ENCODE data around the gene POLR2F.

POLR2F gene

GRCh38 chr22:37982151-37982785 is 28.8 kb downstream of the POLR2F start:
- no peaks in the 10 kb centered on the region for H3K9me3 ChIP-seq
- no peaks in the 10 kb centered on the region for H3K27me3 ChIP-seq
- no peaks in the 10 kb centered on the region for H3K4me1 ChIP-seq (ENCODE audit: control insufficient read depth in 1 of 2, insufficient read depth in 1 of 2, low read depth in 1 of 2, low read length in 1 of 2)
- H3K4me3 ChIP-seq (ENCODE audit: low read depth in 1 of 2, low read length in 1 of 2): no peak overlapping the region
- TF ChIP-seq CTCF (IDR thresholded peaks at IDR 0.05): no peak
- no peaks in the 10 kb centered on the region for H3K36me3 ChIP-seq
- no peak overlapping the region for H3K27ac ChIP-seq

- no peaks in the 10 kb centered on the region for H3K9me3 ChIP-seq
- no peaks in the 10 kb centered on the region for H3K4me1 ChIP-seq (ENCODE audit: control insufficient read depth in 1 of 2, insufficient read depth in 1 of 2, low read depth in 1 of 2, low read length in 1 of 2)
- no peak overlapping the region for H3K27ac ChIP-seq
- no peaks in the 10 kb centered on the region for H3K36me3 ChIP-seq
- TF ChIP-seq CTCF (IDR thresholded peaks at IDR 0.05): no peak
- no peaks in the 10 kb centered on the region for H3K27me3 ChIP-seq
- H3K4me3 ChIP-seq (ENCODE audit: low read depth in 1 of 2, low read length in 1 of 2): no peak overlapping the region
Measured at GRCh38 chr22:37982938-37983859, 29.7 kb downstream of the POLR2F start.

- no peak within 1 kb of the TSS for H3K4me3 ChIP-seq (ENCODE audit: low read depth in 1 of 2, low read length in 1 of 2)
- H3K9me3 ChIP-seq: no peaks in the 10 kb centered on the region
- H3K27ac ChIP-seq: no peak within 1 kb of the TSS
- no peaks in the 10 kb centered on the region for H3K36me3 ChIP-seq
- no peak for TF ChIP-seq CTCF (IDR thresholded peaks at IDR 0.05)
- H3K4me1 ChIP-seq (ENCODE audit: control insufficient read depth in 1 of 2, insufficient read depth in 1 of 2, low read depth in 1 of 2, low read length in 1 of 2): no peaks in the 10 kb centered on the region
- H3K27me3 ChIP-seq: no peaks in the 10 kb centered on the region
Measured at GRCh38 chr22:37983860-37984791, 30.6 kb downstream of the POLR2F start, which contains the start of gene SOX10. Gene SOX10 (minus strand): TSS chr22:37984555. CDS start chr22:37983784, 771 bp downstream.

- no peaks in the 10 kb centered on the region for H3K4me1 ChIP-seq (ENCODE audit: control insufficient read depth in 1 of 2, insufficient read depth in 1 of 2, low read depth in 1 of 2, low read length in 1 of 2)
- H3K27me3 ChIP-seq: no peaks in the 10 kb centered on the region
- TF ChIP-seq CTCF (IDR thresholded peaks at IDR 0.05): no peak
- no peaks in the 10 kb centered on the region for H3K9me3 ChIP-seq
- no peak overlapping the region for H3K27ac ChIP-seq
- no peaks in the 10 kb centered on the region for H3K36me3 ChIP-seq
- no peak overlapping the region for H3K4me3 ChIP-seq (ENCODE audit: low read depth in 1 of 2, low read length in 1 of 2)
Measured at GRCh38 chr22:37985050-37985585, 31.6 kb downstream of the POLR2F start.

GRCh38 chr22:37985751-37986281 is 32.3 kb downstream of the POLR2F start:
- Histone ChIP-seq H3K36me3 (no peaks in the 10 kb centered on the region), H3K27me3 (no peaks in the 10 kb centered on the region), H3K9me3 (no peaks in the 10 kb centered on the region), H3K4me1 (ENCODE audit: control insufficient read depth in 1 of 2, insufficient read depth in 1 of 2, low read depth in 1 of 2, low read length in 1 of 2) (no peaks in the 10 kb centered on the region), H3K27ac (no peak overlapping the region), H3K4me3 (ENCODE audit: low read depth in 1 of 2, low read length in 1 of 2) (no peak overlapping the region)
- TF ChIP-seq CTCF (IDR thresholded peaks at IDR 0.05): no peak
